HG03025 (cell line): ENCODE results near the gene SPANXN3.
"Not testable (repeated sequence)": the region's sequence is repeated elsewhere in the genome, so short reads cannot be mapped to it uniquely, and the experiment has no call there.

Experiments
- ATAC-seq: cut with Tn5 transposase; IDR thresholded peaks from one replicate; pipeline ENCODE4 v1.9.1; 2021; ENCODE audit warnings: mild to moderate bottlenecking, moderate library complexity; ENCODE audit not compliant: unreplicated experiment, low FRiP score

The SPANXN3 gene

DNA sequence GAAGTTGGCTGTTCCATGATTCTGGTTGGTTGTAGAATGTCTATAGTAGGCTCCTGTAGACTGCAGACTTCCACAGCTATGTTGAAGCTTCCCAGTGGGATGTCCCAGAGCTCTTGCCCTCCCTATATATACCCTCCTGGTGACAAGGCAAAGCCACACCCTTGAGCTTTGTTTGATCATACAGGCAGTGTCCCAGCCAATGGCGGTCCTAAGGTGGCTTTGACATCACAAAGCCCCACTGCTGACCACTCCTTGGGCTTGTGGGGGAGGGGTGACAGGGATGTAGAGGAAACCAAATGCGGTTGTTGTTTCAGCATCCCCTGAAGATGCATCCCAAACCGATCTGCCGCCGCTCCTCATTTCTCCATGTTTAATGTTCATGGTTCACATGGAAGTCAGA lies at the start of gene SPANXN3:
SPANXN3 (minus strand) TSS at position 101 of the 400 bp plus-strand sequence; CDS start at position 17, 84 bp downstream.
- ATAC-seq: not testable (repeated sequence)

DNA sequence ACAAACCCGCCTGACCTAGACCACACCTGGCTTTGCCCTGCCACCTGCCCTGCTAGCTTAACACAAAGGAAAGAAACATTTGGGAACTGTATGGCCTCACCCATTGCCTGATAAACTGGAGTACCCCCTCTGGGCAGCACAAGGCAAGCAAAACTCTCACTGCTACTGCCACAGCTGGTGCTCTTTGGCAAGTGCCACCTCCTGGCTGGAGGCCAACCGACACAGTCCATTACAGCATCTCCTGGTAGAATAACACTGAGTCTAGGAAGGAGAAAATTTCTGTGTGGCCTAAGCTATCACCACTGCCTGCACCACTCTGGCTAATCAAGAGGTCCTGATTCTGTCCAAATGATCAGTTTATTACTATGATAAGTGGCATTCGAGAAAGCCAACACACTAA lies 18.9 kb upstream of the SPANXN3 start:
- ATAC-seq: no peak

DNA sequence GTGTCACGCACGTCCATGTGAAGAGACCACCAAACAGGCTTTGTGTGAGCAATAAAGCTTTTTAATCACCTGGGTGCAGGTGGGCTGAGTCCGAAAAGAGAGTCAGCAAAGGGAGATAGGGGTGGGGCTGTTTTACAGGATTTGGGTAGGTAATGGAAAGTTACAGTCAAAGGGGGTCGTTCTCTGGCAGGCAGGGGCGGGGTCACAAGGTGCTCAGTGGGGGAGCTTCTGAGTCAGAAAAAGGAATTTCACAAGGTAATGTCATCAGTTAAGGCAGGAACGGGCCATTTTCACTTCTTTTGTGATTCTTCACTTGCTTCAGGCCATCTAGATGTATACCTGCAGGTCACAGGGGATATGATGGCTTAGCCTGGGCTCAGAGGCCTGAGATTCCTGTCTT lies 15.1 kb downstream of the SPANXN3 start:
- ATAC-seq: not testable (repeated sequence)

GRCh38 chrX:143500751-143501150 lies 16.5 kb downstream of the SPANXN3 start:
- no peak for ATAC-seq

DNA sequence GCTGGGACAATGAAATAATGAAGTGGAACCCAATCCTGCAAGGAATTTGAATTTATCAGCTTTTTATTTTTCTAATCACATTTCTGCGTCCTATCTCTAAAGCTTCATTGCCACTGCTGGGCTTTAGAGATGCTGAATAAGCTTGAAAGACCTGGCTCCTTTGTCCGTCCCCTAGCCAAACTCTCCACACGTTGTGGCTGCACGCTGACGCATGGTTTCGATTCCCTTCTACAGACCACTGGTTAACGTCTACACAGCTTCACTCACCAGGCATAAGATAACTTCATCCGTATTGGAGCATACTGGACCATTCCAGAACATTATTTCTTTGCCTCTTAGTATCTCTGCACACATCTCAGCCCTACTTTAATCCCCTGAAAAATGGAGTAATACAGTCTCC lies 31.2 kb downstream of the SPANXN3 start:
- no peak for ATAC-seq

DNA sequence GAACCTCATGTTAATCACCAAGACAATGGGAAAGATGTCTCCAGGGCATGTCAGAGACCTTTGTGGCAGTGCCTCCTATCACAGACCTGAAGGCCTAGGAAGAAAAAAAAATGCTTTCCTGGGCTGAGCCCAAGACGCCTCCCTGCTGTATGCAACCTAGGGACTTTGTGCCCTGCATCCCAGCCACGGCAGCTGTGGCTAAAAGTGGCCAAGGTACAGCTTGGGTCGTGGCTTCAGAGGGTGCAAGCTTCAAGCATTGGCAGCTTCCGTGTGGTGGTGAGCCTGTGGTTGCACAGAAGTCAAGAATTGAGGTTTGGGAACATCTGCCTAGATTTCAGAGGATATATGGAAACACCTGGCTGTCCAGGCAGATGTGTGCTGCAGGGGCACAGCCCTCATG lies 40.5 kb downstream of the SPANXN3 start:
- no peak for ATAC-seq

GRCh38 chrX:143472347-143472938 lies 44.8 kb downstream of the SPANXN3 start:
- no peak for ATAC-seq

- ATAC-seq: no peak
These were observed 51.1 kb downstream of the SPANXN3 start for GRCh38 chrX:143466130-143466529.

DNA sequence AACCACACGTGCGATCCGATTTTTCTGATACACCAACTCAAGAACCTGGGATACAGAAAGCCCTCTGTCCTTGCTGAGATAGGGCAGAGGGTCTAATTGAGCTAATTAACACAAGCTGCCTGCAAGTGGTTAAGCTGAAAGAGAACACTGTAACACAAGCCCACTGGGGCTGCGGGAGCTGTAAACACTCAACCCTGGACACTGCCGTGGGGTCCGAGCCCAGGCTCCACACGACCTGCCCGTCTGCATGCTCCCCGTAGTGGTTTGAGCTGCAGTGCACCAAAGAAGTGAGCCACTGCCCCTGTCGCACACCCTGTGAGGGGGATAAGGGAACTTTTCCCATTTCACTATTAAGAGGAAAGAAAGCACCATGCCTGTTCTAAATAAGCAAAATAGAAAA lies 54.6 kb downstream of the SPANXN3 start:
- ATAC-seq: no peak

DNA sequence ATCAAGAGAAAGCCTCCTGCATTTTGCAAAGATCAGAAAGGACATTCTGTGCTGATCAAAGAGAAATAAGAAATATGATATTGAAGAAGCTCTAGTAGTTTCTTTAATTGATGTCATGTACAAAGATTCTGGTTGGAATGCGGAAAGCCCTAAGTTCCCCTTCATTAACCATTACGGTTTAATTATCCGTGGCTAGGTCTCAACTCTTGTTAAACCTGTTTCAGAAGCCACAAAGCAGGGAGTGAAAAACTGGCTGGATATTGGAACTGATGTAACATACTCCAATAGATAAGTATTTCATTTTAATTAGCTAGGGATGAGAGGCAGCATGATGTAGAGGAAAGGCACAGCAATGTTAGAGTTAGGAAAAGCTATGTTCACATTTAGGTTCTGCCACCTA lies 55.7 kb downstream of the SPANXN3 start:
- ATAC-seq: no peak
